Tibial nerve (tissue), 4 donors: ENCODE data around the gene ACOT9.

Source experiments
- EP300 ChIP-seq, 2 donors: sonication (generic); formaldehyde crosslinking; IDR thresholded peaks; one replicate each; pipeline ENCODE4 v1.6.1; 2017; ENCODE audit warnings: antibody characterized with exemption in 2 of 2, mild to moderate bottlenecking in 1 of 2
- POLR2A ChIP-seq, 2 donors: fragments of 450-650 bp; IDR thresholded peaks; one replicate each; pipeline ENCODE4 v1.6.1; 2017; ENCODE audit warnings: antibody characterized with exemption in 2 of 2, mild to moderate bottlenecking in 2 of 2, moderate library complexity in 2 of 2
- TF ChIP-seq, protein P1 (sequence below), 5 experiments: fragments of 200-600 bp in 3 of 5; fragments of 450-650 bp in 2 of 5; sonication (generic) in 3 of 5; IDR thresholded peaks; one replicate each; pipeline ENCODE4 v1.5.1; 2016 to 2019; ENCODE audit warnings: antibody characterized with exemption in 5 of 5, mild to moderate bottlenecking in 3 of 5, moderate library complexity in 2 of 5

GRCh38 chrX:23660766-23661132 is 82.3 kb downstream of the ACOT9 start:
- TF ChIP-seq, protein P1, sequence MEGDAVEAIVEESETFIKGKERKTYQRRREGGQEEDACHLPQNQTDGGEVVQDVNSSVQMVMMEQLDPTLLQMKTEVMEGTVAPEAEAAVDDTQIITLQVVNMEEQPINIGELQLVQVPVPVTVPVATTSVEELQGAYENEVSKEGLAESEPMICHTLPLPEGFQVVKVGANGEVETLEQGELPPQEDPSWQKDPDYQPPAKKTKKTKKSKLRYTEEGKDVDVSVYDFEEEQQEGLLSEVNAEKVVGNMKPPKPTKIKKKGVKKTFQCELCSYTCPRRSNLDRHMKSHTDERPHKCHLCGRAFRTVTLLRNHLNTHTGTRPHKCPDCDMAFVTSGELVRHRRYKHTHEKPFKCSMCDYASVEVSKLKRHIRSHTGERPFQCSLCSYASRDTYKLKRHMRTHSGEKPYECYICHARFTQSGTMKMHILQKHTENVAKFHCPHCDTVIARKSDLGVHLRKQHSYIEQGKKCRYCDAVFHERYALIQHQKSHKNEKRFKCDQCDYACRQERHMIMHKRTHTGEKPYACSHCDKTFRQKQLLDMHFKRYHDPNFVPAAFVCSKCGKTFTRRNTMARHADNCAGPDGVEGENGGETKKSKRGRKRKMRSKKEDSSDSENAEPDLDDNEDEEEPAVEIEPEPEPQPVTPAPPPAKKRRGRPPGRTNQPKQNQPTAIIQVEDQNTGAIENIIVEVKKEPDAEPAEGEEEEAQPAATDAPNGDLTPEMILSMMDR (IDR thresholded peaks at IDR 0.05): no peak
- TF ChIP-seq POLR2A (IDR thresholded peaks at IDR 0.05) (no peak), EP300 (IDR thresholded peaks at IDR 0.05) (no peak)
